Upper lobe of left lung (tissue), 6 donors: Measurements from ENCODE around the gene TAF5. TPM values are rescaled to one million over a fixed set of nuclear protein-coding genes. Genes with fewer than 3 reads are reported as not detected.
"Not testable (repeated sequence)": the region's sequence is repeated elsewhere in the genome, so short reads cannot be mapped to it uniquely, and the experiment has no call there.

Experiments
- ATAC-seq, 2 donors: fragments of 200-7000 bp; cut with Tn5 transposase; one replicate each; pipeline ENCODE4 v1.9.1; 2022; ENCODE audit warnings: mild to moderate bottlenecking in 2 of 2, moderate library complexity in 2 of 2; ENCODE audit not compliant: low FRiP score in 2 of 2
- DNase-seq, 2 donors: peaks; one replicate each; pipeline ENCODE4 v3.0.0-alpha.2; 2019 to 2020
- H3K27ac ChIP-seq, 4 donors: fragments of 200-600 bp; sonication (generic); one replicate each; pipeline ENCODE4 v1.5.1; 2016 to 2019
- H3K27me3 ChIP-seq, 4 donors: fragments of 200-600 bp; sonication (generic); one replicate each; pipeline ENCODE4 v1.5.1; 2017 to 2019
- H3K36me3 ChIP-seq, 4 donors: fragments of 200-600 bp; sonication (generic); one replicate each; pipeline ENCODE4 v1.5.1; 2016 to 2019
- H3K4me1 ChIP-seq, 4 donors: fragments of 200-600 bp; sonication (generic); one replicate each; pipeline ENCODE4 v1.5.1; 2018 to 2019
- H3K4me3 ChIP-seq, 4 donors: fragments of 200-600 bp; sonication (generic); one replicate each; pipeline ENCODE4 v1.5.1; 2017 to 2019; ENCODE audit warnings: mild to moderate bottlenecking in 2 of 4, moderate library complexity in 1 of 4
- H3K9me3 ChIP-seq, 4 donors: fragments of 200-600 bp; sonication (generic); one replicate each; pipeline ENCODE4 v1.5.1; 2018 to 2019
- EP300 ChIP-seq, 4 donors: sonication (generic); formaldehyde crosslinking; IDR thresholded peaks; one replicate each; pipeline ENCODE4 v1.5.1; 2017; ENCODE audit warnings: antibody characterized with exemption in 4 of 4, control low read depth in 2 of 4
- POLR2A ChIP-seq, 4 donors: fragments of 450-650 bp; IDR thresholded peaks; one replicate each; pipeline ENCODE4 v1.5.1; 2016 to 2017; ENCODE audit warnings: antibody characterized with exemption in 4 of 4, mild to moderate bottlenecking in 2 of 4
- POLR2AphosphoS5 ChIP-seq, 2 donors: sonication (generic); formaldehyde crosslinking; IDR thresholded peaks; one replicate each; pipeline ENCODE4 v1.5.1; 2017; ENCODE audit warnings: antibody characterized with exemption in 2 of 2
- WGBS, 2 donors: methylation state at CpG; one replicate each; pipeline ENCODE4 v1.1.5; 2017 to 2018; 5-methylcytosine and 5-hydroxymethylcytosine counted together
- total RNA-seq, 6 donors: library from RNA; depleted of rRNA in 4 of 6; stranded (reverse); fragments of >200 nt in 4 of 6; gene quantifications; one replicate each; pipeline versions ENCODE4 v1.1.0 to v1.2.1, GENCODE V29; 2016 to 2021
- TF ChIP-seq, protein P1 (sequence below), 6 experiments: fragments of 450-650 bp in 4 of 6; fragments of 200-600 bp in 2 of 6; sonication (generic) in 2 of 6; IDR thresholded peaks; one replicate each; pipeline ENCODE4 v1.5.1; 2016 to 2019; ENCODE audit warnings: antibody characterized with exemption in 6 of 6
- donor health status: DM: no; HTN: no; CAD: no; lungs with moderate emphysema.
- donor health status: DM: no; HTN: yes; CAD: no; lungs with severe emphysema.

TAF5 gene
- total RNA-seq, 6 donors from 2014 or later, result 1.1 to 7.6 (median 4.4) TPM

DNA sequence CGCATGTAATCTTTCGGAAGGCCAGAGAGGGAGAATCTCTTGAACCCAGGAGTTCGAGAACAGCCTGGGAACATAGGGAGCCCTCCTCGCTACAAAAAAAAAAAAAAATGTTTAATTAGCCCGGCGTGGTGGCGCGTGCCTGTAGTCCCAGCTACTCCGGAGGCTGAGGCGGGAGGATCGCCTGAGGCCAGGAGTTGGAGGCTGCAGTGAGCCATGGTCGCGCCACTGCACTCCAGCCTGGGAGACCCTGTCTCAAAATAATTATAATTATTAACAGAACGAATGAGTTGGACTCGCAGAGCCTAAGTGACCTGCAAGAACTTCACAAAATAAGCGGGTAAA is 17.6 kb upstream of the TAF5 start:
- no peaks in the 10 kb centered on the region for H3K27me3 ChIP-seq
- WGBS, 2 donors, result 53 to 61% methylated on average over 15 to 16 of the region's 16 CpGs
- H3K4me1 ChIP-seq, result peaks cover 5 to 23% (median 8%) of the 10 kb centered on the region in 4 donors
- no peaks in the 10 kb centered on the region for H3K9me3 ChIP-seq
- no peak for DNase-seq
- H3K27ac ChIP-seq, result peak overlapping the region; percentile 77 to 91 (median 82)
- H3K36me3 ChIP-seq, result peaks cover 3 to 30% (median 23%) of the 10 kb centered on the region in 4 donors
- TF ChIP-seq POLR2A (IDR thresholded peaks at IDR 0.05), result no peak
- TF ChIP-seq POLR2AphosphoS5 (IDR thresholded peaks at IDR 0.05), result no peak
- TF ChIP-seq, protein P1, sequence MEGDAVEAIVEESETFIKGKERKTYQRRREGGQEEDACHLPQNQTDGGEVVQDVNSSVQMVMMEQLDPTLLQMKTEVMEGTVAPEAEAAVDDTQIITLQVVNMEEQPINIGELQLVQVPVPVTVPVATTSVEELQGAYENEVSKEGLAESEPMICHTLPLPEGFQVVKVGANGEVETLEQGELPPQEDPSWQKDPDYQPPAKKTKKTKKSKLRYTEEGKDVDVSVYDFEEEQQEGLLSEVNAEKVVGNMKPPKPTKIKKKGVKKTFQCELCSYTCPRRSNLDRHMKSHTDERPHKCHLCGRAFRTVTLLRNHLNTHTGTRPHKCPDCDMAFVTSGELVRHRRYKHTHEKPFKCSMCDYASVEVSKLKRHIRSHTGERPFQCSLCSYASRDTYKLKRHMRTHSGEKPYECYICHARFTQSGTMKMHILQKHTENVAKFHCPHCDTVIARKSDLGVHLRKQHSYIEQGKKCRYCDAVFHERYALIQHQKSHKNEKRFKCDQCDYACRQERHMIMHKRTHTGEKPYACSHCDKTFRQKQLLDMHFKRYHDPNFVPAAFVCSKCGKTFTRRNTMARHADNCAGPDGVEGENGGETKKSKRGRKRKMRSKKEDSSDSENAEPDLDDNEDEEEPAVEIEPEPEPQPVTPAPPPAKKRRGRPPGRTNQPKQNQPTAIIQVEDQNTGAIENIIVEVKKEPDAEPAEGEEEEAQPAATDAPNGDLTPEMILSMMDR (IDR thresholded peaks at IDR 0.05), result no peak
- TF ChIP-seq EP300 (IDR thresholded peaks at IDR 0.05), result no peak
- ATAC-seq, result no peak
- peak overlapping the region; percentile 37 to 97 (median 87) for H3K4me3 ChIP-seq

DNA sequence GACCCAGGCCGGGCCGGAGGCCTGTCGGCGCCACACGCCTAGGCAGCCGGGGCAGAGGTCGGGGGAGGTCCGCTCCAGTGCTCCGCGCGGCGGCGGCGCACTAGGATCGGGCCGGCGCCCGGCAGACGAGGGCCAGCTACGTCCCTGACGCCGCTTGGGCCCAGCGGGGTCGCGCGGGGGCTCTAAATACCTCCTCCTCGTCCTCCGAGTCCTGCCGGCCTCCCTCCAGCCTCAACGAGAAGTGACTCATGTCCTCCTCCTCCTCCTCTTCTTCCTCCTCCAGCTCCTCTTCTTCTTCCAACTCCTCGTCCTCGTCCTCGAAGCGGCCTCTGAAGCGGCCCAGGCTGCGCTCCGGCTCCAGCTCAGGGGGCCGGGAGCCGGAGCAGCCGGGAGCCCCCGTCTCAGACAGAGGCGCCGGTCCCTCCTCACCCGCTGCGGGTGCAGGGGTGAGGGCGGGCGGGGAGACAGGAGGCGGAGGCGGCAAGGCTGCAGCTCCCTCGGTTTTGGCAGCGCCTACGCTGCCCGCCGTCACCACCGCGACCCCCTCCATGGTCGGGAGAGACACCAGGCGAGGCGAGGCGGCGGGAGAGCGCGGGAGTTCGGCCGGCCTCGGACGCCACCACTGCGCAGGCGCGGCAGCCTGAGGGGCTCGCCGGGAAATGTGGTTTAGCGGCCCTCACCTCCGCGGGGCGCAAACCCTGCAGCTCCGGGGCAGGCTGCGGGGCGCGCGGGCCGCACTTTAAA is 17.1 kb upstream of the TAF5 start, which contains the start of gene PCGF6:
PCGF6 (minus strand) TSS at position 624 of the 744 bp plus-strand sequence; CDS start at position 550, 74 bp downstream.
- TF ChIP-seq EP300 (IDR thresholded peaks at IDR 0.05), result no peak
- TF ChIP-seq POLR2AphosphoS5 (IDR thresholded peaks at IDR 0.05), result peak in 1 of 2 donors; percentile 43
- TF ChIP-seq POLR2A (IDR thresholded peaks at IDR 0.05), result peak in 2 of 4 donors; percentile 22 to 35
- TF ChIP-seq, protein P1 (IDR thresholded peaks at IDR 0.05), result no peak
- H3K36me3 ChIP-seq, result peaks cover 3 to 24% (median 17%) of the 10 kb centered on the region in 4 donors
- H3K27me3 ChIP-seq, result no peaks in the 10 kb centered on the region
- peak; percentile 78 to 97 for DNase-seq
- WGBS, 2 donors, result 0 to 1% methylated on average over 28 to 45 of the region's 82 CpGs
- H3K27ac ChIP-seq, result peak within 1 kb of the TSS; percentile 77 to 91 (median 82)
- peak within 1 kb of the TSS; percentile 37 to 97 (median 87) for H3K4me3 ChIP-seq
- no peaks in the 10 kb centered on the region for H3K9me3 ChIP-seq
- peak; percentile 88 to 99 for ATAC-seq
- peaks cover 5 to 23% (median 8%) of the 10 kb centered on the region in 4 donors for H3K4me1 ChIP-seq

DNA sequence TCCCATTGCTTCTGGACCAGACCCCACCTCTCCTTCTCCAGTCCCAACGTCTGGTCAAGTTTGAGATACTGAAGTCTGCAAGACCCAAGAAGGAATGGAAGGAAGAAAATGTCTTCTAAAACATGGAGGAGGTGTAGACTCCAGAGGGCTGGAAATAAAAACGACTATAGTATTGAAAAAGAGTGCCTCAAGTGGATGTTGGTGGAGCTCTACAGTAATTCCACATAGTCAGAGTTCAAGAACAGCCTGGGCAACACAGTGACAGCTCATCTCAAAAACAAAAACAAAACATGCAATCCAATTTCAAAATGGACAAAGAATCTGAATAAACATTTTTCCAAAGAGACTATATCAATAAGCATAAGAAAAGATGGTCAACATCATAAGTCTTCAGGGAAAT is 14.5 kb upstream of the TAF5 start:
- WGBS, 2 donors, result 44 to 51% methylated on average over 2 of the region's 2 CpGs
- ATAC-seq (no peak), DNase-seq (no peak)
- peaks cover 5 to 23% (median 8%) of the 10 kb centered on the region in 4 donors for H3K4me1 ChIP-seq
- H3K27me3 ChIP-seq, result no peaks in the 10 kb centered on the region
- H3K36me3 ChIP-seq, result peaks cover 0 to 2% (median under 1%) of the 10 kb centered on the region in 4 donors
- H3K27ac ChIP-seq, result no peak overlapping the region
- TF ChIP-seq POLR2AphosphoS5 (IDR thresholded peaks at IDR 0.05) (no peak), EP300 (IDR thresholded peaks at IDR 0.05) (no peak), POLR2A (IDR thresholded peaks at IDR 0.05) (no peak)
- TF ChIP-seq, protein P1 (IDR thresholded peaks at IDR 0.05), result no peak
- H3K4me3 ChIP-seq, result no peak overlapping the region
- no peaks in the 10 kb centered on the region for H3K9me3 ChIP-seq

GRCh38 chr10:103354567-103354966 is 13.2 kb upstream of the TAF5 start:
- not testable (repeated sequence) for H3K9me3 ChIP-seq, H3K27me3 ChIP-seq, H3K27ac ChIP-seq, H3K4me3 ChIP-seq, H3K36me3 ChIP-seq, ATAC-seq, DNase-seq
- H3K4me1 ChIP-seq, result peaks cover 5 to 15% (median 8%) of the 10 kb centered on the region in 4 donors
- 95 to 96% methylated on average over 4 of the region's 4 CpGs for WGBS, 2 donors

- no peaks in the 10 kb centered on the region for H3K36me3 ChIP-seq
- ATAC-seq (no peak), DNase-seq (no peak)
- H3K27me3 ChIP-seq, result no peaks in the 10 kb centered on the region
- TF ChIP-seq POLR2AphosphoS5 (IDR thresholded peaks at IDR 0.05), result no peak
- TF ChIP-seq, protein P1 (IDR thresholded peaks at IDR 0.05), result no peak
- TF ChIP-seq POLR2A (IDR thresholded peaks at IDR 0.05), result no peak
- H3K4me1 ChIP-seq, result peaks cover 0 to 6% (median 2%) of the 10 kb centered on the region in 4 donors
- no peak overlapping the region for H3K4me3 ChIP-seq
- 80 to 81% methylated on average over 5 of the region's 5 CpGs for WGBS, 2 donors
- no peaks in the 10 kb centered on the region for H3K9me3 ChIP-seq
- no peak overlapping the region for H3K27ac ChIP-seq
These were observed 11.7 kb upstream of the TAF5 start for GRCh38 chr10:103355906-103356599.

- H3K4me1 ChIP-seq, DNase-seq, ATAC-seq, H3K4me3 ChIP-seq, H3K27me3 ChIP-seq, H3K36me3 ChIP-seq, H3K27ac ChIP-seq, H3K9me3 ChIP-seq: not testable (repeated sequence)
- 90 to 94% methylated on average over 4 of the region's 4 CpGs for WGBS, 2 donors
These were observed 8.3 kb upstream of the TAF5 start for GRCh38 chr10:103359493-103359892.

GRCh38 chr10:103360791-103361190 is 7.0 kb upstream of the TAF5 start:
- H3K27ac ChIP-seq, H3K4me3 ChIP-seq, H3K36me3 ChIP-seq, H3K27me3 ChIP-seq, DNase-seq, H3K4me1 ChIP-seq, H3K9me3 ChIP-seq, ATAC-seq: not testable (repeated sequence)
- WGBS, 2 donors, result 92 to 98% methylated on average over 9 of the region's 9 CpGs
